ENCODE results near the gene NAV2.
A peak's percentile ranks its signal among the peaks of the same experiment; 100 is the strongest.

Gene NAV2

GRCh38 chr11:19670030-19670791 lies 42.4 kb upstream of the NAV2 start:
- TF ChIP-seq CTCF (IDR thresholded peaks at IDR 0.05; ENCODE audit: borderline replicate concordance, extremely low read depth, low read length, poor library complexity, severe bottlenecking), result no peak
- no peak for TF ChIP-seq EZH2 (IDR thresholded peaks at IDR 0.05; ENCODE audit: borderline replicate concordance, low read depth, low read length, severe bottlenecking)
- Histone ChIP-seq H3K4me2 (ENCODE audit: insufficient read depth, low read length) (no peak overlapping the region), H4K20me1 (ENCODE audit: insufficient read depth, low read length) (no peaks in the 10 kb centered on the region), H3K36me3 (ENCODE audit: insufficient read depth, low read length) (no peaks in the 10 kb centered on the region), H2AFZ (ENCODE audit: low read depth, low read length) (no peak overlapping the region), H3K79me2 (ENCODE audit: insufficient read depth, low read length) (no peaks in the 10 kb centered on the region), H3K9me3 (ENCODE audit: insufficient read depth, low read length, severe bottlenecking) (no peaks in the 10 kb centered on the region), H3K4me3 (ENCODE audit: low read depth in 1 of 2, low read length in 2 of 2) (no peak overlapping the region), H3K9ac (ENCODE audit: low read depth, low read length) (no peak overlapping the region), H3K4me1 (ENCODE audit: insufficient read depth, low read length) (no peaks in the 10 kb centered on the region), H3K27me3 (ENCODE audit: insufficient read depth, low read length, poor library complexity) (peaks cover 5% of the 10 kb centered on the region), H3K27ac (ENCODE audit: low read length) (no peak overlapping the region)
- no peak for DNase-seq
- ATAC-seq (ENCODE audit: insufficient read depth, low read depth), result no peak

- H3K27me3 ChIP-seq (ENCODE audit: insufficient read depth, low read length, poor library complexity), result peaks cover 5% of the 10 kb centered on the region
- H3K4me2 ChIP-seq (ENCODE audit: insufficient read depth, low read length), result no peak overlapping the region
- no peak overlapping the region for H2AFZ ChIP-seq (ENCODE audit: low read depth, low read length)
- no peak for ATAC-seq (ENCODE audit: insufficient read depth, low read depth)
- no peaks in the 10 kb centered on the region for H4K20me1 ChIP-seq (ENCODE audit: insufficient read depth, low read length)
- no peaks in the 10 kb centered on the region for H3K36me3 ChIP-seq (ENCODE audit: insufficient read depth, low read length)
- no peak overlapping the region for H3K4me3 ChIP-seq (ENCODE audit: low read depth in 1 of 2, low read length in 2 of 2)
- no peak for TF ChIP-seq EZH2 (IDR thresholded peaks at IDR 0.05; ENCODE audit: borderline replicate concordance, low read depth, low read length, severe bottlenecking)
- H3K27ac ChIP-seq (ENCODE audit: low read length), result no peak overlapping the region
- no peaks in the 10 kb centered on the region for H3K79me2 ChIP-seq (ENCODE audit: insufficient read depth, low read length)
- DNase-seq, result no peak
- no peaks in the 10 kb centered on the region for H3K9me3 ChIP-seq (ENCODE audit: insufficient read depth, low read length, severe bottlenecking)
- H3K4me1 ChIP-seq (ENCODE audit: insufficient read depth, low read length), result no peaks in the 10 kb centered on the region
- no peak overlapping the region for H3K9ac ChIP-seq (ENCODE audit: low read depth, low read length)
Observed at GRCh38 chr11:19672586-19673206, 39.9 kb upstream of the NAV2 start.

GRCh38 chr11:19673924-19674729 lies 38.5 kb upstream of the NAV2 start:
- Histone ChIP-seq H3K27ac (ENCODE audit: low read length) (no peak overlapping the region), H2AFZ (ENCODE audit: low read depth, low read length) (no peak overlapping the region), H3K4me3 (ENCODE audit: low read depth in 1 of 2, low read length in 2 of 2) (no peak overlapping the region), H3K27me3 (ENCODE audit: insufficient read depth, low read length, poor library complexity) (peaks cover 12% of the 10 kb centered on the region), H3K4me2 (ENCODE audit: insufficient read depth, low read length) (no peak overlapping the region), H3K36me3 (ENCODE audit: insufficient read depth, low read length) (no peaks in the 10 kb centered on the region), H3K4me1 (ENCODE audit: insufficient read depth, low read length) (no peaks in the 10 kb centered on the region), H3K9me3 (ENCODE audit: insufficient read depth, low read length, severe bottlenecking) (no peaks in the 10 kb centered on the region), H3K79me2 (ENCODE audit: insufficient read depth, low read length) (no peaks in the 10 kb centered on the region), H3K9ac (ENCODE audit: low read depth, low read length) (no peak overlapping the region), H4K20me1 (ENCODE audit: insufficient read depth, low read length) (no peaks in the 10 kb centered on the region)
- no peak for ATAC-seq (ENCODE audit: insufficient read depth, low read depth)
- TF ChIP-seq CTCF (IDR thresholded peaks at IDR 0.05; ENCODE audit: borderline replicate concordance, extremely low read depth, low read length, poor library complexity, severe bottlenecking) (no peak), EZH2 (IDR thresholded peaks at IDR 0.05; ENCODE audit: borderline replicate concordance, low read depth, low read length, severe bottlenecking) (no peak)
- DNase-seq, result no peak

GRCh38 chr11:19674836-19675235 lies 37.8 kb upstream of the NAV2 start:
- ATAC-seq (ENCODE audit: insufficient read depth, low read depth), result peak; percentile 37; the same call in 1 of the 3 replicates
- Histone ChIP-seq H3K27ac (ENCODE audit: low read length) (no peak overlapping the region), H3K4me3 (ENCODE audit: low read depth in 1 of 2, low read length in 2 of 2) (no peak overlapping the region), H4K20me1 (ENCODE audit: insufficient read depth, low read length) (no peaks in the 10 kb centered on the region), H3K79me2 (ENCODE audit: insufficient read depth, low read length) (no peaks in the 10 kb centered on the region), H2AFZ (ENCODE audit: low read depth, low read length) (no peak overlapping the region), H3K36me3 (ENCODE audit: insufficient read depth, low read length) (no peaks in the 10 kb centered on the region), H3K4me1 (ENCODE audit: insufficient read depth, low read length) (no peaks in the 10 kb centered on the region), H3K9ac (ENCODE audit: low read depth, low read length) (no peak overlapping the region), H3K27me3 (ENCODE audit: insufficient read depth, low read length, poor library complexity) (peaks cover 12% of the 10 kb centered on the region), H3K9me3 (ENCODE audit: insufficient read depth, low read length, severe bottlenecking) (no peaks in the 10 kb centered on the region), H3K4me2 (ENCODE audit: insufficient read depth, low read length) (no peak overlapping the region)
- no peak for DNase-seq
- TF ChIP-seq CTCF (IDR thresholded peaks at IDR 0.05; ENCODE audit: borderline replicate concordance, extremely low read depth, low read length, poor library complexity, severe bottlenecking), result no peak
- no peak for TF ChIP-seq EZH2 (IDR thresholded peaks at IDR 0.05; ENCODE audit: borderline replicate concordance, low read depth, low read length, severe bottlenecking)

Data from DND-41 (cell line).